ENCODE data around the gene ITPRIPL1. TPM values are rescaled to one million over a fixed set of nuclear protein-coding genes. Genes with fewer than 3 reads are reported as not detected.

ITPRIPL1 gene
- total and polyA plus RNA-seq, 9 donors = 2.5 to 5.3 (median 4.0) TPM

- WGBS (ENCODE audit: insufficient coverage) = 75% methylated on average over 2 of the region's 3 CpGs
- H3K9me3 ChIP-seq (replicated peaks; ENCODE audit: control insufficient read depth, low read depth, low read length) = no peaks in the 10 kb centered on the region
- H3K36me3 ChIP-seq (ENCODE audit: control insufficient read depth, insufficient read depth, low read length) = no peaks in the 10 kb centered on the region
- no peak for DNase-seq
- peaks cover 22% of the 10 kb centered on the region for H3K4me1 ChIP-seq (ENCODE audit: control insufficient read depth, insufficient read depth, low read length)
- no peak overlapping the region for H3K4me3 ChIP-seq (ENCODE audit: low read length)
- peaks cover 56% of the 10 kb centered on the region for H3K27me3 ChIP-seq (ENCODE audit: control insufficient read depth, insufficient read depth, low read length)
- H3K27ac ChIP-seq (ENCODE audit: low read length) = no peak overlapping the region
Measured at GRCh38 chr2:96320326-96320725, 4.8 kb upstream of the ITPRIPL1 start.

- no peaks in the 10 kb centered on the region for H3K36me3 ChIP-seq (ENCODE audit: control insufficient read depth, insufficient read depth, low read length)
- peak; percentile 36 for DNase-seq
- peak overlapping the region; percentile 64 for H3K4me3 ChIP-seq (ENCODE audit: low read length)
- WGBS (ENCODE audit: insufficient coverage) = 5% methylated on average over 31 of the region's 41 CpGs
- H3K9me3 ChIP-seq (replicated peaks; ENCODE audit: control insufficient read depth, low read depth, low read length) = no peaks in the 10 kb centered on the region
- peaks cover 53% of the 10 kb centered on the region for H3K27me3 ChIP-seq (ENCODE audit: control insufficient read depth, insufficient read depth, low read length)
- peaks cover 25% of the 10 kb centered on the region for H3K4me1 ChIP-seq (ENCODE audit: control insufficient read depth, insufficient read depth, low read length)
- H3K27ac ChIP-seq (ENCODE audit: low read length) = peak overlapping the region; percentile 65
Measured at GRCh38 chr2:96320728-96321622, 4.1 kb upstream of the ITPRIPL1 start.

- peaks cover 8% of the 10 kb centered on the region for H3K36me3 ChIP-seq (ENCODE audit: control insufficient read depth, insufficient read depth, low read length)
- WGBS (ENCODE audit: insufficient coverage) = no CpG with 5 or more reads among the region's 1 CpG
- H3K4me1 ChIP-seq (ENCODE audit: control insufficient read depth, insufficient read depth, low read length) = peaks cover 25% of the 10 kb centered on the region
- H3K4me3 ChIP-seq (ENCODE audit: low read length) = no peak overlapping the region
- no peak overlapping the region for H3K27ac ChIP-seq (ENCODE audit: low read length)
- H3K27me3 ChIP-seq (ENCODE audit: control insufficient read depth, insufficient read depth, low read length) = peaks cover 38% of the 10 kb centered on the region
- no peaks in the 10 kb centered on the region for H3K9me3 ChIP-seq (replicated peaks; ENCODE audit: control insufficient read depth, low read depth, low read length)
- no peak for DNase-seq
Measured at GRCh38 chr2:96323849-96324248, 1.3 kb upstream of the ITPRIPL1 start.

DNA sequence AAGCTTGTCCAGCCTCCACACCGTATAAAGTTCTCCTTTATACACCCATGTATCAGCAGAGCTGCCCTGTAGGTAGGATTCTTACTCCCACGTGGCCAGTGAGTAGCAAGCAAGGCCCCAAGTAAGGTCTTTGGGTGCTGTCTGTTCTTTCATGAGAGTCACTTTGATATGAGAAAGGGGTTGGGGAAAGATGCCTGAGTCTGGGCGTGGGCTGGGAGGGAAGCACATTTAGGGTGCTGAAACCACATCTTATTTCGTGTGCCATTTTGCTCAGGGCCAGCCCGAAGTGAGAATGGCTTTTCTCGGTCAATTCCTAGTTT, 436 bp upstream of the ITPRIPL1 start:
- Histone ChIP-seq H3K27me3 (ENCODE audit: control insufficient read depth, insufficient read depth, low read length) (peaks cover 34% of the 10 kb centered on the region), H3K27ac (ENCODE audit: low read length) (no peak overlapping the region), H3K4me3 (ENCODE audit: low read length) (peak overlapping the region; percentile 70), H3K4me1 (ENCODE audit: control insufficient read depth, insufficient read depth, low read length) (peaks cover 26% of the 10 kb centered on the region), H3K9me3 (replicated peaks; ENCODE audit: control insufficient read depth, low read depth, low read length) (no peaks in the 10 kb centered on the region), H3K36me3 (ENCODE audit: control insufficient read depth, insufficient read depth, low read length) (peaks cover 8% of the 10 kb centered on the region)
- no peak for DNase-seq
- WGBS (ENCODE audit: insufficient coverage) = 7% methylated on average over 3 of the region's 6 CpGs

GRCh38 chr2:96325884-96326255, 753 bp downstream of the ITPRIPL1 start:
- Histone ChIP-seq H3K27me3 (ENCODE audit: control insufficient read depth, insufficient read depth, low read length) (peaks cover 25% of the 10 kb centered on the region), H3K4me3 (ENCODE audit: low read length) (peak overlapping the region; percentile 70), H3K27ac (ENCODE audit: low read length) (no peak overlapping the region), H3K36me3 (ENCODE audit: control insufficient read depth, insufficient read depth, low read length) (peaks cover 8% of the 10 kb centered on the region), H3K9me3 (replicated peaks; ENCODE audit: control insufficient read depth, low read depth, low read length) (no peaks in the 10 kb centered on the region), H3K4me1 (ENCODE audit: control insufficient read depth, insufficient read depth, low read length) (peaks cover 27% of the 10 kb centered on the region)
- DNase-seq = no peak
- 32% methylated on average over 6 of the region's 8 CpGs for WGBS (ENCODE audit: insufficient coverage)

DNA sequence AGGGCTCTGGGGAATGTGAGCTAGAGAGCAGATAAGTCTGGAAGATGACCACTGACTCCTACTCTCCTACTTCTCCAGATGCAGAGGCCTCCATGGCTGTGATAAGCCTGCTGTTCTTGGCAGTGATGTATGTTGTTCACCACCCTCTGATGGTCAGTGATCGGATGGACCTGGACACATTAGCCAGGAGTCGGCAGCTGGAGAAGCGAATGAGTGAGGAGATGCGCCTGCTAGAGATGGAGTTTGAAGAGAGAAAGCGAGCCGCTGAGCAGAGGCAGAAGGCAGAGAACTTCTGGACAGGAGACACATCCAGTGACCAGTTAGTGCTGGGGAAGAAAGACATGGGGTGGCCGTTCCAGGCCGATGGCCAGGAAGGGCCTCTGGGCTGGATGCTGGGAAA, 1.4 kb downstream of the ITPRIPL1 start:
- peaks cover 8% of the 10 kb centered on the region for H3K36me3 ChIP-seq (ENCODE audit: control insufficient read depth, insufficient read depth, low read length)
- 95% methylated on average over 8 of the region's 8 CpGs for WGBS (ENCODE audit: insufficient coverage)
- no peak for DNase-seq
- no peaks in the 10 kb centered on the region for H3K9me3 ChIP-seq (replicated peaks; ENCODE audit: control insufficient read depth, low read depth, low read length)
- no peak overlapping the region for H3K4me3 ChIP-seq (ENCODE audit: low read length)
- H3K27ac ChIP-seq (ENCODE audit: low read length) = no peak overlapping the region
- peaks cover 20% of the 10 kb centered on the region for H3K4me1 ChIP-seq (ENCODE audit: control insufficient read depth, insufficient read depth, low read length)
- H3K27me3 ChIP-seq (ENCODE audit: control insufficient read depth, insufficient read depth, low read length) = peaks cover 18% of the 10 kb centered on the region

DNA sequence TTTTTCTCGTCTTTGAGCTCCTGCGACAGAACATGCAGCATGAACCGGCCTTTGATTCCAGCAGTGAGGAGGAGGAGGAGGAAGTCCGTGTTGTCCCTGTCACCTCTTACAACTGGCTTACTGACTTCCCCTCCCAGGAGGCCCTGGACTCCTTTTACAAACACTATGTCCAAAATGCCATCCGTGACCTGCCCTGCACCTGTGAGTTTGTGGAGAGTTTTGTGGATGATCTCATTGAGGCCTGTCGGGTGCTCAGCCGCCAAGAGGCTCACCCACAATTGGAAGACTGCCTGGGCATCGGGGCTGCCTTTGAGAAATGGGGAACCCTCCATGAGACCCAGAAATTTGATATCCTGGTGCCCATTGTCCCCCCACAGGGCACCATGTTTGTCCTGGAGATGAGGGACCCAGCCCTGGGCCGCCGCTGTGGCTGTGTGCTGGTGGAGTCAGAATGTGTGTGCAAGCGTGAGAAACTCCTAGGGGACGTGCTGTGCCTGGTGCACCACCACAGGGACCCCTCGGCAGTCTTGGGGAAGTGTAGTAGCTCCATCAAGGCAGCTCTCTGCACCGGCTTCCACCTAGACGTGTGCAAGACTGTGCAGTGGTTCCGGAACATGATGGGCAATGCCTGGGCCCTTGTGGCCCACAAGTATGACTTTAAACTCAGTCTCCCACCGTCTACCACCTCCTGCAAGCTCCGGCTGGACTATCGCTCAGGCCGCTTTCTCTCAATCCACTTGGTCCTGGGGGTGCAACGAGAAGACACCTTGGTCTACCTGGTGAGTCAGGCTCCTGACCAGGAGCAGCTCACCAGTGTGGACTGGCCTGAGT, 2.1 kb downstream of the ITPRIPL1 start:
- no peak overlapping the region for H3K4me3 ChIP-seq (ENCODE audit: low read length)
- peaks cover 14% of the 10 kb centered on the region for H3K4me1 ChIP-seq (ENCODE audit: control insufficient read depth, insufficient read depth, low read length)

GRCh38 chr2:96329456-96329855, 4.3 kb downstream of the ITPRIPL1 start:
- Histone ChIP-seq H3K27ac (ENCODE audit: low read length) (no peak overlapping the region), H3K4me1 (ENCODE audit: control insufficient read depth, insufficient read depth, low read length) (peaks cover 14% of the 10 kb centered on the region), H3K9me3 (replicated peaks; ENCODE audit: control insufficient read depth, low read depth, low read length) (no peaks in the 10 kb centered on the region), H3K4me3 (ENCODE audit: low read length) (no peak overlapping the region), H3K36me3 (ENCODE audit: control insufficient read depth, insufficient read depth, low read length) (peaks cover 10% of the 10 kb centered on the region), H3K27me3 (ENCODE audit: control insufficient read depth, insufficient read depth, low read length) (peaks cover 2% of the 10 kb centered on the region)
- DNase-seq = peak; percentile 51
- no CpG with 5 or more reads among the region's 1 CpG for WGBS (ENCODE audit: insufficient coverage)

More for the DNA sequence above, 2.1 kb downstream of the ITPRIPL1 start:
- Histone ChIP-seq H3K27ac (ENCODE audit: low read length) (no peak overlapping the region), H3K36me3 (ENCODE audit: control insufficient read depth, insufficient read depth, low read length) (peaks cover 10% of the 10 kb centered on the region), H3K9me3 (replicated peaks; ENCODE audit: control insufficient read depth, low read depth, low read length) (no peaks in the 10 kb centered on the region), H3K27me3 (ENCODE audit: control insufficient read depth, insufficient read depth, low read length) (peaks cover 12% of the 10 kb centered on the region)
- WGBS (ENCODE audit: insufficient coverage) = 96% methylated on average over 16 of the region's 21 CpGs
- no peak for DNase-seq

- H3K27me3 ChIP-seq (ENCODE audit: control insufficient read depth, insufficient read depth, low read length) = peaks cover 2% of the 10 kb centered on the region
- H3K27ac ChIP-seq (ENCODE audit: low read length) = no peak overlapping the region
- H3K4me1 ChIP-seq (ENCODE audit: control insufficient read depth, insufficient read depth, low read length) = peaks cover 15% of the 10 kb centered on the region
- H3K9me3 ChIP-seq (replicated peaks; ENCODE audit: control insufficient read depth, low read depth, low read length) = no peaks in the 10 kb centered on the region
- H3K4me3 ChIP-seq (ENCODE audit: low read length) = no peak overlapping the region
- DNase-seq = no peak
- peaks cover 10% of the 10 kb centered on the region for H3K36me3 ChIP-seq (ENCODE audit: control insufficient read depth, insufficient read depth, low read length)
- 95% methylated on average over 3 of the region's 6 CpGs for WGBS (ENCODE audit: insufficient coverage)
Measured at GRCh38 chr2:96329874-96330273, 4.8 kb downstream of the ITPRIPL1 start.

- 40% methylated on average over 1 of the region's 1 CpG for WGBS (ENCODE audit: insufficient coverage)
- Histone ChIP-seq H3K4me3 (ENCODE audit: low read length) (no peak overlapping the region), H3K4me1 (ENCODE audit: control insufficient read depth, insufficient read depth, low read length) (peaks cover 15% of the 10 kb centered on the region), H3K27ac (ENCODE audit: low read length) (no peak overlapping the region), H3K36me3 (ENCODE audit: control insufficient read depth, insufficient read depth, low read length) (peaks cover 10% of the 10 kb centered on the region), H3K27me3 (ENCODE audit: control insufficient read depth, insufficient read depth, low read length) (peaks cover 1% of the 10 kb centered on the region), H3K9me3 (replicated peaks; ENCODE audit: control insufficient read depth, low read depth, low read length) (no peaks in the 10 kb centered on the region)
- DNase-seq = no peak
Measured at GRCh38 chr2:96330407-96330806, 5.3 kb downstream of the ITPRIPL1 start.

Measured in muscle of leg (tissue), 11 donors.